HUDEP-2 (cell line): ENCODE results near the gene SLC25A42.
A peak's percentile ranks its signal among the peaks of the same experiment; 100 is the strongest.
"Not testable (repeated sequence)": the region's sequence is repeated elsewhere in the genome, so short reads cannot be mapped to it uniquely, and the experiment has no call there.

Experiments used
- DNase-seq, 76 experiments: peaks; one replicate each; lab custom pipeline; 2025; ENCODE audit not compliant: unreplicated experiment in 76 of 76; lab: John Stamatoyannopoulos, UW

Gene SLC25A42

DNA sequence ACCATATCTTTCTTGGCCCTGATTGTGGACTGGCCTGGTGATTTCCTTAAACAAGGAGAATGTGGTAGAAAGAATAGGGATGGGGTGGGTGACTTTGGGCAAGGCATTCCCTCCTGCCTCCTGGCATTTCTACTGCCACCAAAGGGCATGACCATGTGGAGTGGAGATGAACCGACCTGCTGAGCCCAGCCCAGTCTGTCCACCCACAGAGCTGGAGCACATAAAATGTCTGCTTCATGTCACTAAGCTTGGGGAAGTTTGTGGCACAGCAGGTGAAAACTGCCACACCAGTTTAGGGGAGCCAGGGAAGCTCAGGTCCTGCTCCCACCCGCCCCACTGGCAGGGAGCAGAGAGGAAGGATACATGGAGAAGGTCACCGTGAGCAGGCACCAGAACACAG is 68.2 kb downstream of the SLC25A42 start:
- no peak for DNase-seq

DNA sequence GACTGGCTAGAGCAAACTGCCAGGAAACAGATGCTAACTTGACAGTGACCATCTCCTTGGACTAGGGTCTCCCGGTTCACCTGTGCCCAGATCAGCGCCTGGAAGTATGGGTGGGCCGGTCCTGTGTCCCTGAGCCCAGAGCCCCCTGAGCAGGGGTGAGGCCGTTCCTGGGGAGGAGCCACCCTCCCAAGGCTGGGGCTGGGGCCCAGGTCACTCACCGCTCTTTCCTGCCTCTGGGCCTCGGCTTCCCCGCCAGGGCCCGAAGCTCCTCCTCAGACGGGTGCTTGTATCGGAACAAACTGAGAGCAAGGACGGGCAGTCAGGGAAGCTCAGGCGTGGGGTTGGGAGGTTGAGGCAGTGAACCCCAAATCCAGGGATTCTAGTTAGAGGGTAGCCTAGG is 69.1 kb downstream of the SLC25A42 start:
- DNase-seq: no peak

DNA sequence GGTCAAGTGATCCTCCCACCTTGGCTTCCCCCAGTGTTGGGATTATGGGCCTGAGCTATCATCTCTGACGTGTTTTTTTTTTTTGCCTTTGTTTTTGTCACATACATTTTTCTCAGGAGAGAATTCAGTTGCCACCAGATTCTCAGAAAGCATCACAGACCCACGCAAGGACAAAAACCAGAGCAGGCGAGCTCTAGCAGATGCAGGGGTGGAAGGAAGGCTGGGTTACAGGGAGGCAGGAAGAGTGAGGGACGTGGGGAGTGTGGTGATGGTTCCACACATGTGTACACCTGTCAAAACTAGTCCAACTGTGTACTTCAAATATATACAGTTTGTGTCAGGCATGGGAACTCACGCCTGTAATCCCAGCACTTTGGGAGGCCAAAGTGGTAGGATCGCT is 70.2 kb downstream of the SLC25A42 start:
- DNase-seq: no peak

DNA sequence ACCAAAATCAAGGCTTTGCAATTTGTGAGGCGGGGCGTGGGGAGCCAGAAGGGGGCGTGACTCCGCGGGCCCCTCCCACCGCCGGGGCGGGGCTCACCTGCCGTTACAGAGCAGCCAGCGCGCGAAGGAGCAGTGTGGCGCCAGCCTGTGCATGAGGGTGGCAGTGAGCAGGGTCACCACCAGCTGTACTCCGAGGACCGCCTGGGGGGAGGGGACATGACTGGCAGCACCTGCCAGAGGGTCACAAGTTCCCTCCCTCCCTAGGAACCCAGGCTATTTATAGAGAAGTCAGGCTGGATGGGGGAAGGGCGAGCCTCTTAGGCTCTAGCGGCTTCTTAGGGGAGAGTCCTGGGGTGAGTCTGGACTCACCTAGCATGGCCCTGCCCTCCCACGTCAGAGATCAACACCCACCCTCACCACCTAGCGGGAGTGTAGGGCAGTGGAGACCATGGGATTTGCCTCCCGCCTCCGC is 70.9 kb downstream of the SLC25A42 start:
- DNase-seq: peak in 19 of 76 experiments; percentile 11 to 57 (median 23)

DNA sequence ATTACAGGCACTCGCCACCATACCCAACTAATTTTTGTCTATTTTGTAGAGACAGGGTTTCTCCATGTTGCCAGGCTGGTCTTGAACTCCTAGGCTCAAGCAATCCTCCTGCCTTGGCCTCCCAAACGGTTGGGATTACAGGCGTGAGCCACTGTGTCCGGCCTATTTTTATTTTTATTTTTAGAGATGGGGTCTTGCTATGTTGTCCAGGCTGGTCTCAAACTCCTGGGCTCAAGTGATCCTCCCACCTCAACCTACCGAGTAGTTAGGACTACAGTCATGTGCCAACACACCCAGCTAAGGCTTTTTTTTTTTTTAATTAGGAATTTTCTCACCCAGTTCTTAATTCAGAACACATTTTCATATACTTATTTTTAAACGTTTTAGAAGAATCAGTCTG is 71.9 kb downstream of the SLC25A42 start:
- DNase-seq: not testable (repeated sequence)

DNA sequence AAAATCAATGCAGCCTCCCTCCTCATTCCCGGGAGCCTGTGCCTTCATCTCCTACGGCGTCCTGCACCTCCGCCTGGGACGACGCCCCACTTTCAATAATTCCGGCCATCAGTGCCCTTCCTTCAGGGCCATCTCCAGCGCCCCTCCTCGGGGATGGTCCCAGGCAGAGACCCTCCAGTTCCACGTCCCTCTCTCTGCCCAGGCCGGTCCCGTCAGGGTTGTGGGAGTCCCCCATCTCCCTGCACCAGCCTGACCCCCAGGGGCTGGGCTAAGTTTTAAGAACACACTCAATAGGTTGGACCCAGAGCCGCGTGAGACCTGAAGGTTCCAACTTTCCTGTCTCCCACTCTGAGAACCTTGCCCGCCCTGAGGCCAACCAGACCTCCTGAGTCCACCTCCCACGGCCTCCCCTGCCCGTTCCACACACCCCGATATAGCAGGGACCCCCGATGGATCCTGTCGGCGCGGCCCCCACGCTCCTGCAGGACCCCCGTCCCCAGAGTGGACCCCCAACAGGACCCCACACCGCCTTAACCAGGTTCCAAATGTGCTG is 73.8 kb downstream of the SLC25A42 start:
- DNase-seq: peak in 6 of 76 experiments; percentile 6 to 36 (median 23)

DNA sequence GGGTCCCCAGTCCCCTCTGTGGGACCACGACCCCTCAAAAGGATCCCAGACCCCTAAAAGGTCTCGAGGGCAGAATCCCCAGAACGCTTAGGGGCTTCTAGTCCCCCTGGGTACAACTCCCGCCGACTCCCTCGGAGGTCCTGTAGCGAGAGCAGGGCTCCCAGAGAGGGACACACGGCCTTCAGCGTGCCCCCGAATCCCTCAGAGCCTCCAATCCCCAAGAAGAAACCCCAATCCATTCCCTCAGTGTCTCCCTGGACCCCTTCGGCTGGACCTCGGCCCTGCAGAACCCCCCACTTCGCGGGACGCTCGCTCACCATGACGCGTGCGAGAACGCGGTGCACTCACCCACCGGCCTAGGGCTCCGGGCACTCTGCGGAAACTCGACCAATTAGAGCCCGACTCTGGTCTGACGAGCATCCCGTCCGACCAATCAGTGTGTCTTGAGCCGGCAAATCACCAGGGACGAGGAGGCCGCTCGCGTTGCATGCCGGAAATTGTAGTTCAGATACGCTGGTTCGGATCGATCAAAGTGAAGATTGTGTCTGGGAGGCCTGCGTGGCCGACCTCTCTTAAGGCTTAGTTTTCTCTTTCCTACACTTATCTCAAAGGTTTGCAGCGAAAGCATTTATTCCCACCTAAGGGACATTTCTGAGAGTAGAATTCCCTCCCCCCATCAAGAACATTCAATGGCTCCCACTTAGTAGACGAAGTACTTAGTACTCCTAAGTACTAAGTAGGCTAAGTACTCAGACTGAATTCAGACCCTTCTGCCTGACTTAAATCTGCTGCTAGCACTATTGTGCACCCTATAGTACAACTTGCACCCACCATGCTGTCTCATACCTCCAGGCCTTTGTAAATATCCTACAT is 74.6 kb downstream of the SLC25A42 start, which contains the start of gene TMEM161A:
TMEM161A (minus strand) TSS at position 370 of the 873 bp plus-strand sequence; CDS start at position 320, 50 bp downstream.
- peak; percentile 88 to 100 (median 99) for DNase-seq

DNA sequence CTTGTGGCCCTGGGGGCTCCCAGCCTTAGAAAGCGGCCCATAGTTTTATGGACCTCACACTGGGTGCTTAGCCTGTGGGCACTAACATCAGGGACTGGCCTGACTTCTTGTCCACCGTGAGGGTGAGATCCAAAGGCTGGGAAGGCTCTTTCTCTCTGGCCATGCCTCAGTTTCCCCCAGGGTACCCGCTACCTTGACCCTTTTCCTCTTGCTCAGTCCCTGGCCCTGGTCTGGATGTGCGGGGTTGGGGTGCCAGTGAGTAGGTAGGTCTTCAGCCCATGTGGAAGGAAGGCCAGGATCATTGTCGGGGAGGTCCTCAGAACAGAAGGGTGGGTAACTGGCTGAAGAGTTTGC is 76.1 kb downstream of the SLC25A42 start:
- no peak for DNase-seq

DNA sequence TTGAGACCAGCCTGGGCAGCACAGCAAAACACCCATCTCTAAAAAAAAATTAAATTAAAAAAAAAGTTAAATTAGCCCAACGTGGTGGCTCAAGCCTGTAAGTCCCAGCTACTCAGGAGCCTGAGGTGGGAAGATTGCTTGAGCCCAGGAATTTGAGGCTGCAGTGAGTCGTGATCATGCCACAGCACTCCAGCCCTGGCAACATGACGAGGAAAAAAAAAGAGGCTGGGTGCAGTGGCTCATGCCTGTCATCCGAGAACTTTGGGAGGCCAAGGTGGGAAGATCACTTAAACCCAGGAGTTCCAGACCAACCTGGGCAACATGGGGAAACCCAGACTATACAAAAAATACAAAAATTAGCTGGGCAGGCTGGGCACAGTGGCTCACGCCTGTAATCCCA is 76.7 kb downstream of the SLC25A42 start:
- no peak for DNase-seq

DNA sequence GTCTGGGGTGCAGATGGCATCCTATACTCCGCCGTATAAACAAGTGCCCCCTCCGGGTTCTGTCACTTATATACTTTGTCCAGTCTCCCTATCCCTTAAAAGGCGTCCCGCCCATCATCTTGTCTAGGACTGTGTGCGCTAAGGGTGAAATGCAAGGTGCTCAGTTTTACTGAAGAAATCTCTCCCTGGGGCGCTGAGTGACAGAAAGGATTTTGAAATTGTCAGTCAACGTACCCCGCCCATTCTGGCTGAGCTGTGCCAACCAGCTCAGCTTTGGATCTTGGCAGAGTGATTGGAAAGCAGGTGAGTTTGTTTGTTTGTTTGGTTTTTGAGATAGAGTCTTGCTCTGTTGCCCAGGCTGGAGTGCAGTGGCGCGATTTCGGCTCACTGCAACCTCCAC is 78.6 kb downstream of the SLC25A42 start:
- no peak for DNase-seq

DNA sequence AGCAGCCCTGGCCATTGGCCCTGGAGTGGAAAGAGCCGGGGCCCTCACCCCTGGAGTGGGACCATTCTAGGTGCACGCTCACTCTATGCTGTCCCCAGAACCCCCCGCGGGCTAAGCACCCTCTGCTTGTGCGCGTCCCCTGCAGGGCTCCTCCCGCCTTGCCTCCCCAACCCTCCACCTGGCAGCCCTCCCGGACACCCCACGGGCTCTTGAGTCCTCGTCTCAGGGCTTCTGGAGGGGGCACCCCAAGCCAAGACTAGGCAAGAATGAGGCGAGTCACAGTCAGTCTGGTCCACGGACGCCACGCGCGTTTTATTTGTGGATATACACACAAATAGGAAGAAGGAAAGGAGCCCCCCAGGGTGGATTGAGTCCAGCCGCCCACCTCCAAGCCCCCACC is 81.5 kb downstream of the SLC25A42 start:
- DNase-seq: no peak

DNA sequence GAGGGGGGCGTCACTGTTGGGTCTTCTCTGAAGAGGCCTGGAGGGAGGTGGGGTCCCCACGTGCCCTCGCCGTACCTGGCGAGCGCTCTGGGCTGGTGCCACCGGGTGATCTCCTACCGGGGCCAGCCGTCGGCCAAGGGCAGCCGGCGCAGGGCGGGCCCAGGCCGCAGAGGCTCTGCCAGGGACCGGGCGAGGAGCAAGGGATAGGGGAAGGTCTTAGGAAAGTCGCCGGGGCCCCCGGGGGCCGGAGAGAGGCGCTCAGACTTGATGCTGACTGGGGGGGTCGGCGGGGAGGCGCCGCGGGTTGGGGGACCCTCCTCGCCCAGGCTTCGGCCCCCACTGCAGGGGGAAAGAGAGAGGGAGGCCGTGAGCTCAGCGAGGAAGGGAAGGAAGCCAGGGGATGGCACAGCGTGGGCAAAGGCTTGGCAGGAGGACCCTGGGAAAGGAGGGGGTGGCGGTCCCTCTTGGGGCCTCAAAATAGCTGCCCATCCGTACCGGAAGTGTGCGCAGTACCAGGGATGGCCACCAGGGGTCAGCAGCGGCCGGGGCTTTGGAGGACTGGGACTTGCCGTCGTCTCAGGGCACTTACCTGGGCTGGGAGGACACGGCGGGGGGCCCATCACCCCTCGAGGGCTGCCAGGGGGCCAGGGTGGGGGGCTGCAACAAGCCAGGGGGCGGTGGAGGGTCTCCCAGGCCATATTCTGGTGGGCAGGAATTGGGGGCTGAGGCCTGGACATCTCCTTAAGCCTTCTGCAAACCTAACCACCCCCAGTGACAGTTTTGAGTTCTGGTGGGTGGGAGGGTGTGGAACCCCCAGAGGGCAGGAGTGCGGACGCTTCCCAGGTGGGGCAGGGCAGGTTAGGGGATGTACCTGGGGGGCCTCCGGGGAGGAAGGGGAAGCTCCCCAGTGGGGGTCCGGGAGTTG is 82.2 kb downstream of the SLC25A42 start:
- peak in 69 of 76 experiments; percentile 22 to 98 (median 73) for DNase-seq

DNA sequence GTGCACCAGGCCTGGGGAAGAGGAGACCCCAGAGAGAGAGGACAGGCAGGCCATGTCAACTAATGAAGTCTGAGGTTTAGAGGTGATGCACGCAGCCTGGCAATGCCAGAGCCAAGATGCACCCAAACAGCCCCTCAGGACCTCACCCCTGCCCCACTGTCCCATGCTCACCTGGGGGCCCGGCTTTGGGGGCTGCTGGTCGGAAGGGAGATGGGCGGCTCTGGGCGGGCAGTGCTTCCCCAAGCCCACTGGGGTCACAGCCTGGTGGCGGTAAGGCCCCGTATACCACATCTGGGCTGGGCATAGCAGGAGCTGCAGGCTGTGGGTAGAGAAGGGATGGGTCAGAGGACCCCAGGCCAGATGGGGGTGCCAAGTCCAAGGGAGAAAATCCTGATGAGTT is 83.1 kb downstream of the SLC25A42 start:
- no peak for DNase-seq

DNA sequence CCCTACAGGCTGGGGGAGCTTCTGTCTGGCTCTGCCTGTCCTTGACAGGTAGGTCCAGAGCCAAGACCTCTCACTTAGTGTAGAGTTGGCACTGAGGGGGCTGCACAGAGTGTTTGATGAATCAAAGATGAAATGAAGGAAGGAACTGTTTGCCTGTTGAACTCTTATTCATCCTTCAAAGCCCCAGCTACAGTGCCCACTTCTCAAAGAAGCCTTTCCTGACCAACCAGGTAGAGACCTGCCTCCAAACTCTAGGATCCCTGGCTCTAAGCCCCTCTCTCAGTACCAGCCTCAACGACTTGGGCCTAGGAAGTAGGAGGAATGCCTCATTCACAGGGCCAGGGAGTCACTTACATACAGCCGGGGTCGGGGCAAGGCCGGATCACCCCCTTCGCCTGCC is 83.5 kb downstream of the SLC25A42 start:
- DNase-seq: no peak

DNA sequence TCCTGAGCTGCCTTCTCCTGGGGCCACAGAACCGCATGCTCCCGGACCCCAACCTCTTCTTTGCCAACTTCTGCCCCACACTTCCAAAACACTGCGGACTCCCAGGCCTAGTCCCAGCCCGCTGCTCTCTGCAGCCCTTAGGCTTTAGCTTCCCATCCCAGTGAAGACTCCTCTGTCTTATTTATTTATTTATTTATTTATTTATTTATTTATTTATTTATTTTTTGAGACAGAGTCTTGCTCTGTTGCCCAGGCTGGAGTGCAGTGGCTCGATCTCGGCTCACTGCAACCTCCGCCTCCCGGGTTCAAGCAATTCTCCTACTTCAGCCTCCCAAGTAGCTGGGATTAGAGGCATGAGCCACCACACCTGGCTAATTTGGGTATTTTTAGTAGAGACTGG is 84.7 kb downstream of the SLC25A42 start:
- DNase-seq: not testable (repeated sequence)

DNA sequence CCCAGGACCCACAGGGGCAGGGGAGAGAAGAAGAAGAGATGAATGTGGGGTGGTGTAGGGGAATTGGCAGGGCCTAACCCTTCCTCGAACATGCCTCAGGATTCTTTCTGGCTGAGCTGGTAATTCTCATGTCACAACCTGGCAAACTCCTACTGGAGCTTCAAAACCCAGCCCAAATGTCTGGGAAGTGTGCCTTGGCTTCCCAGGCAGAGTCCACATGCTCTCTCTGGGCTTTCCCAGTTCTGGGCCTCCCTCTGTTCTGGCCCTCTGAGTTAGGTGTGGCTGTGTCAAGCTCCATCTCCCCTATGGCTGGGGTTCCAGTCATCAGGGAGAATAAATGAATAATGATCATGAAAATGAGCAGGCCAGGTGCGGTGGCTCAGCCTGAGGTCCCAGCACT is 85.6 kb downstream of the SLC25A42 start:
- no peak for DNase-seq

DNA sequence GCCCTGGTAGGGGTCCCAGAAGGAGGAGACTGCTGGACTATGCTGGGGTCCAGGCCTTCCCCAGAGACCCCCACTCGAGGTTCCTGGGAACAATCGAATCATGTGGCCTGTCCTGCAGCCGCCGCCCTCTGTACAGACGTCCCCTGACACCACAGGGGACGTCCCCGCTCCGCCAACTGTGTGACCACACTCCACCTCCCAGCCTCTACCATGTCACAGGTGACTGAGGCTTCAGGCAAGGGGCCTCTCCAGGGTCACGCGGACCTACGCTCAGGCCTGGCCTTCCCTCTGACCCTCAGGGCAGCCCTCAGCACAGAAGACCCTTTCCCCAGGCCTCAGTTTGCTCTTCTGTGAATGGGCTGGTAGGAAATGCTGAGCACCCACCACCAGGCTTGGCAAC is 87.6 kb downstream of the SLC25A42 start:
- DNase-seq: no peak

DNA sequence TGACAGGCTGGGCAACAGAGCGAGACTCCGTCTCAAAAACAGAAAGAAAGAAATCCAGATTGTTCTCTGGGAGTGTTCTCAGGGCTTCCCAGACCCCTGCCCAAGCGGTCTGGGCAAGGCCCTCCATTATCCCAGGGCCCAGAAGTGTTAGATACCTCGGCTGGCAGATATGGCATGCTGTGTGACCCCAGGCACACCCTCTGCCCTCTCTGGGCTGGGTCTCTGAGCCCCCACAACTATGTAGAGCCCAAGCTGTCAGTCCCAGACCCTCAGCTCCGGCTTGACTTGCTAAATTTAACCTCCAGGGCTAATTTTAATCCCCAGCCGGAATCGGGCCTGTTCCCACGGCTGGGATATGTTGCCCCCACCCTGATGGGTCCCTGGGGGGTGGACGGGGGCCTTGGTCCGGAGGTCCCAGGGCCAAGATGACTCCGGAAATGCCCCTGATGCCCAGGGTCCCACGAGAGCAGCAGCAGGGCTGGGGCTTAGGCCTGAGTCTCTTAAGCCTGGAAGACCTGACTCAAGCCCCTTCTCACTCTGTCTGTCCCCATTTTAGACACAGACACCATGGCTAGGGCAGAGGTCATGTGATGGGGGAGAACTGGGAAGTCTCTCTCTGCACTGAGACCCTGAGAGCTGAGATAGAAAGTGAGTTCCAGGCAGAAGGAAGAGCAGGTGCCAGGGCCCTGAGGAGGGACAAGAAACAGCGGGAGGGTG is 89.0 kb downstream of the SLC25A42 start:
- no peak for DNase-seq

DNA sequence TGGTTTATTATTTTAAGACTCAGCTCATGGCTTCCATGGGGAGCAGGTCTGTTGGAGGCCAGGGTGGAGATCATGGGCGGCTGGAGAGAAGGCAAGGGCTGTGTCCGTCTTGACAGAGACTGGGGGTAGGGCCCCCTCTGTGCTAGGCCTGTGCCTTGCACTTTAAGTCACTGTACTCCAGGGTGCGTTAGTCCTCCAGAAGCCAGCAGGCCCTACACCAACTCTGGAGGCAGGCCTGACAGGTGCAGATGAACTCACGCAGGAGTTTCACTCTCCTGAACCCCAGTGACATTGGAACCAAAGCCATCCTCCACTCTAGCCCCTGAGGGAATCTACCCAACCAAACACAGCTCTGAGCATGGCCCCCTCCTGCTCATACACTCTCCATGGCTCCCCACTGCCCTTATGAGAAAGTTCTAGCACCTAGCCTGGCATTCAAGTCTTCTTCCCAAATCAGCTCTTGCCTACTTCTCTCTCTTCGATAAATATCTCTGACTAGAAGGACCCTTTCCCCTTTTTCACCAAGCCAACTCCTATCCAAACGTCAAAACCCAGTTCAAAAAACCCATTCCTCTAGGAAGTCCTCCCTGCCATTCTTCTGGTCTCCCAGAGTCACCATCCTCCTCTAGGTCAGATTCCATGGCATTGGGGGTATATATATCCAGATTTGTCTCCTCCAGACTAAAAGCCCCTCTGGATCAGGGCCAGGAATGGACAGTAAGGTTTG is 91.1 kb downstream of the SLC25A42 start:
- DNase-seq: peak in 1 of 76 experiments; percentile 10
